ENCODE measurements around the gene C2.

Gene C2

GRCh38 chr6:31945154-31945506 lies 17.6 kb downstream of the C2 start:
- TF ChIP-seq ZNF274 (IDR thresholded peaks at IDR 0.05; ENCODE audit: low read depth, low read length) (no peak), YY1 (IDR thresholded peaks at IDR 0.05; ENCODE audit: insufficient read depth, insufficient read length) (no peak), SUZ12 (IDR thresholded peaks at IDR 0.05; ENCODE audit: extremely low read depth, insufficient read depth, insufficient read length) (no peak)
- Histone ChIP-seq H3K9me3 (ENCODE audit: insufficient read depth, low read length) (no peaks in the 10 kb centered on the region), H3K9ac (ENCODE audit: insufficient read length, low read depth) (no peak overlapping the region), H3K4me3 (ENCODE audit: insufficient read length, low read depth) (no peak overlapping the region), H3K4me1 (ENCODE audit: insufficient read depth, insufficient read length) (peaks cover 4% of the 10 kb centered on the region), H3K36me3 (ENCODE audit: insufficient read depth, insufficient read length, low read length) (no peaks in the 10 kb centered on the region), H3K27me3 (ENCODE audit: insufficient read depth, insufficient read length) (no peaks in the 10 kb centered on the region)
- no peak for DNase-seq (ENCODE audit: low read depth, low spot score)

- DNase-seq (ENCODE audit: low read depth, low spot score) = no peak
- H3K9ac ChIP-seq (ENCODE audit: insufficient read length, low read depth) = no peak within 1 kb of the TSS
Measured at GRCh38 chr6:31945507-31946369, 18.2 kb downstream of the C2 start, which contains the start of gene CFB. CFB (plus strand) TSS chr6:31946095; CDS start chr6:31946222, 127 bp downstream.

GRCh38 chr6:31946370-31946885 lies 18.9 kb downstream of the C2 start:
- DNase-seq (ENCODE audit: low read depth, low spot score) = no peak
- TF ChIP-seq ZNF274 (IDR thresholded peaks at IDR 0.05; ENCODE audit: low read depth, low read length) (no peak), YY1 (IDR thresholded peaks at IDR 0.05; ENCODE audit: insufficient read depth, insufficient read length) (no peak), SUZ12 (IDR thresholded peaks at IDR 0.05; ENCODE audit: extremely low read depth, insufficient read depth, insufficient read length) (no peak)
- Histone ChIP-seq H3K9ac (ENCODE audit: insufficient read length, low read depth) (no peak overlapping the region), H3K36me3 (ENCODE audit: insufficient read depth, insufficient read length, low read length) (peaks cover 12% of the 10 kb centered on the region), H3K4me3 (ENCODE audit: insufficient read length, low read depth) (no peak overlapping the region), H3K27me3 (ENCODE audit: insufficient read depth, insufficient read length) (no peaks in the 10 kb centered on the region), H3K9me3 (ENCODE audit: insufficient read depth, low read length) (no peaks in the 10 kb centered on the region), H3K4me1 (ENCODE audit: insufficient read depth, insufficient read length) (no peaks in the 10 kb centered on the region)

More at GRCh38 chr6:31945507-31946369, 18.2 kb downstream of the C2 start, which contains the start of gene CFB:
- Histone ChIP-seq H3K36me3 (ENCODE audit: insufficient read depth, insufficient read length, low read length) (peaks cover 5% of the 10 kb centered on the region), H3K9me3 (ENCODE audit: insufficient read depth, low read length) (no peaks in the 10 kb centered on the region), H3K27me3 (ENCODE audit: insufficient read depth, insufficient read length) (no peaks in the 10 kb centered on the region), H3K4me1 (ENCODE audit: insufficient read depth, insufficient read length) (peaks cover 2% of the 10 kb centered on the region), H3K4me3 (ENCODE audit: insufficient read length, low read depth) (no peak within 1 kb of the TSS)
- TF ChIP-seq YY1 (IDR thresholded peaks at IDR 0.05; ENCODE audit: insufficient read depth, insufficient read length) (no peak), SUZ12 (IDR thresholded peaks at IDR 0.05; ENCODE audit: extremely low read depth, insufficient read depth, insufficient read length) (no peak), ZNF274 (IDR thresholded peaks at IDR 0.05; ENCODE audit: low read depth, low read length) (no peak)

GRCh38 chr6:31947070-31947675 lies 19.7 kb downstream of the C2 start:
- DNase-seq (ENCODE audit: low read depth, low spot score) = no peak
- Histone ChIP-seq H3K4me3 (ENCODE audit: insufficient read length, low read depth) (no peak overlapping the region), H3K9me3 (ENCODE audit: insufficient read depth, low read length) (no peaks in the 10 kb centered on the region), H3K27me3 (ENCODE audit: insufficient read depth, insufficient read length) (no peaks in the 10 kb centered on the region), H3K36me3 (ENCODE audit: insufficient read depth, insufficient read length, low read length) (peaks cover 19% of the 10 kb centered on the region), H3K4me1 (ENCODE audit: insufficient read depth, insufficient read length) (no peaks in the 10 kb centered on the region), H3K9ac (ENCODE audit: insufficient read length, low read depth) (no peak overlapping the region)
- TF ChIP-seq ZNF274 (IDR thresholded peaks at IDR 0.05; ENCODE audit: low read depth, low read length) (no peak), SUZ12 (IDR thresholded peaks at IDR 0.05; ENCODE audit: extremely low read depth, insufficient read depth, insufficient read length) (no peak), YY1 (IDR thresholded peaks at IDR 0.05; ENCODE audit: insufficient read depth, insufficient read length) (no peak)

GRCh38 chr6:31947864-31948263 lies 20.3 kb downstream of the C2 start:
- no peak for DNase-seq (ENCODE audit: low read depth, low spot score)
- TF ChIP-seq SUZ12 (IDR thresholded peaks at IDR 0.05; ENCODE audit: extremely low read depth, insufficient read depth, insufficient read length) (no peak), YY1 (IDR thresholded peaks at IDR 0.05; ENCODE audit: insufficient read depth, insufficient read length) (no peak), ZNF274 (IDR thresholded peaks at IDR 0.05; ENCODE audit: low read depth, low read length) (no peak)
- no peak overlapping the region for H3K4me3 ChIP-seq (ENCODE audit: insufficient read length, low read depth)

GRCh38 chr6:31948306-31948705 lies 20.8 kb downstream of the C2 start:
- no peaks in the 10 kb centered on the region for H3K27me3 ChIP-seq (ENCODE audit: insufficient read depth, insufficient read length)
- no peaks in the 10 kb centered on the region for H3K9me3 ChIP-seq (ENCODE audit: insufficient read depth, low read length)
- peaks cover 30% of the 10 kb centered on the region for H3K36me3 ChIP-seq (ENCODE audit: insufficient read depth, insufficient read length, low read length)
- DNase-seq (ENCODE audit: low read depth, low spot score) = no peak
- H3K4me3 ChIP-seq (ENCODE audit: insufficient read length, low read depth) = no peak overlapping the region
- TF ChIP-seq SUZ12 (IDR thresholded peaks at IDR 0.05; ENCODE audit: extremely low read depth, insufficient read depth, insufficient read length) (no peak), ZNF274 (IDR thresholded peaks at IDR 0.05; ENCODE audit: low read depth, low read length) (no peak), YY1 (IDR thresholded peaks at IDR 0.05; ENCODE audit: insufficient read depth, insufficient read length) (no peak)
- H3K9ac ChIP-seq (ENCODE audit: insufficient read length, low read depth) = no peak overlapping the region
- H3K4me1 ChIP-seq (ENCODE audit: insufficient read depth, insufficient read length) = no peaks in the 10 kb centered on the region

More at GRCh38 chr6:31947864-31948263, 20.3 kb downstream of the C2 start:
- H3K9ac ChIP-seq (ENCODE audit: insufficient read length, low read depth) = no peak overlapping the region
- H3K9me3 ChIP-seq (ENCODE audit: insufficient read depth, low read length) = no peaks in the 10 kb centered on the region
- no peaks in the 10 kb centered on the region for H3K27me3 ChIP-seq (ENCODE audit: insufficient read depth, insufficient read length)
- no peaks in the 10 kb centered on the region for H3K4me1 ChIP-seq (ENCODE audit: insufficient read depth, insufficient read length)
- H3K36me3 ChIP-seq (ENCODE audit: insufficient read depth, insufficient read length, low read length) = peaks cover 26% of the 10 kb centered on the region
